Iris pigment epithelial cell (primary cell): ENCODE measurements around the gene HIGD1C.
"Not testable (repeated sequence)": the region's sequence is repeated elsewhere in the genome, so short reads cannot be mapped to it uniquely, and the experiment has no call there.

Experiments
- DNase-seq: peaks from one replicate; pipeline ENCODE4 v3.0.0-alpha.2; 2011; ENCODE audit warnings: low read depth

Gene HIGD1C

GRCh38 chr12:50952510-50952909, at the start of gene HIGD1C:
Gene HIGD1C, plus strand, starts transcription at chr12:50952544. Its CDS starts 1,455 bp downstream, at chr12:50953999.
- no peak for DNase-seq

- not testable (repeated sequence) for DNase-seq
Observed at GRCh38 chr12:50908479-50908878, 43.9 kb upstream of the HIGD1C start.

- not testable (repeated sequence) for DNase-seq
Observed at GRCh38 chr12:50912361-50912760, 40.0 kb upstream of the HIGD1C start.

- no peak for DNase-seq
Observed at GRCh38 chr12:50913224-50913623, 39.1 kb upstream of the HIGD1C start.

GRCh38 chr12:50914872-50915484, 37.4 kb upstream of the HIGD1C start:
- DNase-seq: no peak

- DNase-seq: no peak
Observed at GRCh38 chr12:50916292-50916691, 36.1 kb upstream of the HIGD1C start.

GRCh38 chr12:50918584-50919316, 33.6 kb upstream of the HIGD1C start:
- DNase-seq: no peak

GRCh38 chr12:50922820-50923219, 29.5 kb upstream of the HIGD1C start:
- DNase-seq: peak; percentile 54

- no peak for DNase-seq
Observed at GRCh38 chr12:50923361-50924130, 28.8 kb upstream of the HIGD1C start.

- DNase-seq: no peak
Observed at GRCh38 chr12:50924131-50924438, 28.3 kb upstream of the HIGD1C start.

GRCh38 chr12:50924439-50925341, 27.7 kb upstream of the HIGD1C start:
- peak; percentile 95 for DNase-seq

GRCh38 chr12:50925342-50925651, 27.0 kb upstream of the HIGD1C start:
- DNase-seq: no peak

GRCh38 chr12:50925920-50926319, 26.4 kb upstream of the HIGD1C start:
- DNase-seq: no peak

- no peak for DNase-seq
Observed at GRCh38 chr12:50926415-50926814, 25.9 kb upstream of the HIGD1C start.

GRCh38 chr12:50926932-50927331, 25.4 kb upstream of the HIGD1C start:
- DNase-seq: not testable (repeated sequence)

- DNase-seq: no peak
Observed at GRCh38 chr12:50927356-50927755, 25.0 kb upstream of the HIGD1C start.

- no peak for DNase-seq
Observed at GRCh38 chr12:50927766-50928224, 24.5 kb upstream of the HIGD1C start.

- DNase-seq: no peak
Observed at GRCh38 chr12:50928392-50928791, 24.0 kb upstream of the HIGD1C start.

GRCh38 chr12:50929831-50930230, 22.5 kb upstream of the HIGD1C start:
- no peak for DNase-seq

- DNase-seq: not testable (repeated sequence)
Observed at GRCh38 chr12:50930477-50930876, 21.9 kb upstream of the HIGD1C start.

GRCh38 chr12:50932787-50933280, 19.5 kb upstream of the HIGD1C start:
- peak; percentile 54 for DNase-seq
